GM23338 (cell line): ENCODE measurements around the gene XPA. TPM values are rescaled to one million over a fixed set of nuclear protein-coding genes. Genes with fewer than 3 reads are reported as not detected.

Experiments used
- ATAC-seq: fragments of 200-7000 bp; cut with Tn5 transposase; 3 replicates; pipeline ENCODE4 v1.9.1; 2020
- DNase-seq: peaks from one replicate; pipeline ENCODE4 v3.0.0-alpha.2; 2015; ENCODE audit warnings: low spot score
- H2AFZ ChIP-seq: fragments of 200-600 bp; sonication (generic); 2 replicates; pipeline ENCODE4 v1.8.0; 2016; ENCODE audit warnings: antibody characterized with exemption, mild to moderate bottlenecking, moderate library complexity
- H3F3A ChIP-seq: fragments of 200-600 bp; sonication (generic); replicated peaks from 2 replicates; pipeline ENCODE4 v1.8.0; 2017; ENCODE audit warnings: antibody characterized with exemption, mixed run types, low read depth
- H3K27ac ChIP-seq: fragments of 200-600 bp; sonication (generic); 2 replicates; pipeline ENCODE4 v1.6.1; 2016; ENCODE audit warnings: low read depth
- H3K27me3 ChIP-seq: fragments of 200-600 bp; sonication (generic); 2 replicates; pipeline ENCODE4 v1.8.0; 2016; ENCODE audit warnings: mild to moderate bottlenecking, mixed run types, moderate library complexity; ENCODE audit not compliant: insufficient read depth
- H3K36me3 ChIP-seq: fragments of 200-600 bp; sonication (generic); 2 replicates; pipeline ENCODE4 v1.8.0; 2016; ENCODE audit warnings: mild to moderate bottlenecking; ENCODE audit not compliant: insufficient read depth
- H3K4me1 ChIP-seq: fragments of 200-600 bp; sonication (generic); 2 replicates; pipeline ENCODE4 v1.8.0; 2016; ENCODE audit warnings: mild to moderate bottlenecking, moderate library complexity; ENCODE audit not compliant: insufficient read depth
- H3K4me2 ChIP-seq: fragments of 200-600 bp; sonication (generic); 2 replicates; pipeline ENCODE4 v1.7.1; 2017; ENCODE audit warnings: mixed run types
- H3K4me3 ChIP-seq: fragments of 200-600 bp; sonication (generic); 2 replicates; pipeline ENCODE4 v1.6.1; 2016; ENCODE audit warnings: mixed run types
- H3K79me2 ChIP-seq: fragments of 200-600 bp; sonication (generic); replicated peaks from 2 replicates; pipeline ENCODE4 v1.8.0; 2017; ENCODE audit warnings: mild to moderate bottlenecking; ENCODE audit not compliant: insufficient read depth
- H3K9me2 ChIP-seq: fragments of 200-600 bp; sonication (generic); 2 replicates; pipeline ENCODE4 v1.8.0; 2017; ENCODE audit not compliant: insufficient read depth
- H4K20me1 ChIP-seq: fragments of 200-600 bp; sonication (generic); replicated peaks from 2 replicates; pipeline ENCODE4 v1.8.0; 2017; ENCODE audit warnings: mild to moderate bottlenecking; ENCODE audit not compliant: insufficient read depth
- H3K27ac Mint-ChIP-seq: 2 replicates; pipeline ENCODE4 v1.8.0; 2020; ENCODE audit warnings: inconsistent platforms, mild to moderate bottlenecking, moderate library complexity, mixed read lengths
- H3K27me3 Mint-ChIP-seq: 3 replicates; pipeline ENCODE4 v1.8.0; 2022; ENCODE audit warnings: low read depth, mild to moderate bottlenecking, moderate library complexity, mixed read lengths, inconsistent platforms; ENCODE audit not compliant: insufficient read depth, poor library complexity
- H3K36me3 Mint-ChIP-seq: 3 replicates; pipeline ENCODE4 v1.8.0; 2021; ENCODE audit warnings: low read depth, mild to moderate bottlenecking, inconsistent platforms, moderate library complexity, mixed read lengths
- H3K4me1 Mint-ChIP-seq: 3 replicates; pipeline ENCODE4 v1.8.0; 2020; ENCODE audit warnings: mild to moderate bottlenecking, inconsistent platforms, mixed read lengths
- H3K4me3 Mint-ChIP-seq: 3 replicates; pipeline ENCODE4 v1.8.0; 2021; ENCODE audit warnings: moderate library complexity, mild to moderate bottlenecking, inconsistent platforms, mixed read lengths
- H3K9me3 Mint-ChIP-seq: 3 replicates; pipeline ENCODE4 v1.8.0; 2020; ENCODE audit warnings: moderate library complexity, mild to moderate bottlenecking, inconsistent platforms, mixed read lengths
- CREB1 ChIP-seq: fragments of 250-450 bp; sonication (Bioruptor Pico); IDR thresholded peaks from 2 replicates; pipeline ENCODE4 v1.5.0; 2020; ENCODE audit warnings: low read depth, mild to moderate bottlenecking, moderate library complexity
- EZH2 ChIP-seq: fragments of 200-600 bp; sonication (generic); IDR thresholded peaks from one replicate; pipeline ENCODE4 v1.8.0; 2017; ENCODE audit warnings: antibody characterized with exemption, mild to moderate bottlenecking, low read depth; ENCODE audit not compliant: unreplicated experiment
- EZH2phosphoT487 ChIP-seq: fragments of 200-600 bp; sonication (generic); IDR thresholded peaks from one replicate; pipeline ENCODE4 v1.8.1; 2018; ENCODE audit warnings: antibody characterized with exemption; ENCODE audit not compliant: unreplicated experiment
- JUNB ChIP-seq: IDR thresholded peaks from one replicate; pipeline ENCODE4 v1.6.1; 2016; ENCODE audit warnings: antibody characterized with exemption; ENCODE audit not compliant: unreplicated experiment
- NANOG ChIP-seq: IDR thresholded peaks from 2 replicates; pipeline ENCODE4 v1.6.1; 2016; ENCODE audit warnings: antibody characterized with exemption, borderline replicate concordance
- POLR2AphosphoS5 ChIP-seq: IDR thresholded peaks from 2 replicates; pipeline ENCODE4 v1.6.1; 2016; ENCODE audit warnings: antibody characterized with exemption, low read depth
- STAT1 ChIP-seq: IDR thresholded peaks from one replicate; pipeline ENCODE4 v1.6.1; 2016; ENCODE audit warnings: antibody characterized with exemption; ENCODE audit not compliant: unreplicated experiment
- ZNF114 ChIP-seq: fragments of 250-450 bp; sonication (Bioruptor Pico); IDR thresholded peaks from 2 replicates; pipeline ENCODE4 v1.5.0; 2020; ENCODE audit warnings: mild to moderate bottlenecking, moderate library complexity
- ZNF331 ChIP-seq: fragments of 250-450 bp; sonication (Bioruptor Pico); IDR thresholded peaks from 2 replicates; pipeline ENCODE4 v1.5.0; 2020; ENCODE audit warnings: low read depth, mild to moderate bottlenecking, moderate library complexity
- polyA plus RNA-seq: library from polyadenylated mRNA; unstranded; fragments of >200 nt; fragmentation: Nextera tagmentation; extraction: Ambion mirVana; gene quantifications from 2 replicates; pipeline ENCODE4 v1.2.1, GENCODE V29; 2016
- total RNA-seq: library from RNA; depleted of rRNA; stranded (reverse); fragments of >200 nt; shearing (Covaris generic); gene quantifications from 2 replicates; pipeline ENCODE4 v1.2.3, GENCODE V29; 2014
- TF ChIP-seq, protein P1 (sequence below): IDR thresholded peaks from 2 replicates; pipeline ENCODE4 v1.6.1; 2016; ENCODE audit warnings: antibody characterized with exemption
- TF ChIP-seq, protein P2 (sequence below): IDR thresholded peaks from one replicate; pipeline ENCODE4 v1.6.1; 2018; ENCODE audit warnings: antibody characterized with exemption; ENCODE audit not compliant: unreplicated experiment

XPA gene
- total and polyA plus RNA-seq, 2 experiments from 2014 or later = 1.9 to 9.1 TPM

DNA sequence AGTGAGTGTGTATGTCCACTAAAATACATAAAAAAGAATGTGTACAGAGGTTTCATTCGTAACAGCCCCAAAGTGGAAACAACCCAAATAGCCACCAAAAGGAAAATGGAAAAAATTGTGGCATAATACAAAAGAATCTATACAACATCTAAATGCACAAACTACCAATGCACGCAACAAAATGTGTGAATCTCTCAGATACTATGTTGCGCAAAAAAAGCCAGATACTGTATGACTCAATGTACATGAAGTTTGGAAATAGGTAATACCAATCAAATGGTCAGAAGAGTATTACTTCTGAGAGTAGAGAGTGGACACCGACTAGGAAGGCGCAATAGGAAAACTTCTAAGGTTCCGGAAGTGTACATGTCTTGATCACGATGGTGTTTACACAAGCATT lies 2.4 kb downstream of the XPA start (continued):
- no peak for TF ChIP-seq EZH2

DNA sequence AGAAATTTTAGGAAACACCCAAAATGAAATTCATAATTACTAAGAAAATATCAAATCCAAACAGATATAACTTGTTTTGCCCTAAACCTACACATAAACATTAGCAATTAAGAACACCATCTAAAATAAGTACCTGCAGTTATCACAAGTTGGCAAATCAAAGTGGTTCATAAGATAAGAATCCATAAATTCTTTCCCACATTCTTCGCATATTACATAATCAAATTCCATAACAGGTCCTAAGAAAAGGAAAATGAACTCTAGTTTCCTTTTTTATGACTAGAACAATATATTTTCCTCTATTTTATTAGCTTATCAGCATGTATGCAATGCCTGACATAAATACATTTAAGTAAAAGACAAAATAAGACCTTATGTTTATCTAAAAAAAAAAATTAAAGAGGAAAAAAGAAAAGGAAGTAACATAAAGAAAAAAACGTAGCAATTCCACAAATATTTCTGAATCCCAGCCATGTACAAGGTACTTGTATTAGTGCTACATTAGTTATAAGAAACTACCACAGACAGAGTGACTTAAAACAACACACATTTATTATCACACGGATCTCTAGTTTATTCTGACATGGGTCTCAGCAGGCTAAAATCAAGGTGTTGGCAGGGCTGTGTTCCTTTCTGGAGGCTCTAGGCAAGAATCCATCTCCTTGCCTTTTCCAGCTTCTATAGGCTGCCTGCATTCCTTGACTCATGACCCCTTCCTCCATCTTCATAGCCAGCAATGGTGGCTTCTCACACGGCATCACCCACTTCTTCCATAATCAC lies 7.5 kb downstream of the XPA start:
- H3K4me3 ChIP-seq = no peak overlapping the region
- H3K79me2 ChIP-seq = no peaks in the 10 kb centered on the region
- H3F3A ChIP-seq = no peaks in the 10 kb centered on the region
- peaks cover 5% of the 10 kb centered on the region; the same call in 1 of the 2 replicates for H3K27me3 ChIP-seq
- no peak overlapping the region for H3K27ac ChIP-seq
- no peaks in the 10 kb centered on the region; the same call in none of the 2 replicates for H4K20me1 ChIP-seq
- no peak for DNase-seq
- Mint-ChIP-seq H3K4me3 (no peak overlapping the region), H3K27ac (no peak overlapping the region), H3K4me1 (peaks cover 2% of the 10 kb centered on the region; the same call in 1 of the 3 replicates), H3K9me3 (no peaks in the 10 kb centered on the region), H3K36me3 (peaks cover 3% of the 10 kb centered on the region; the same call in 1 of the 3 replicates), H3K27me3 (peaks cover 2% of the 10 kb centered on the region)
- no peak overlapping the region for H2AFZ ChIP-seq
- no peak for ATAC-seq
- H3K4me1 ChIP-seq = no peaks in the 10 kb centered on the region
- TF ChIP-seq ZNF331 (CRISPR knock-in tag) = no peak
- no peak for TF ChIP-seq CREB1 (CRISPR knock-in tag)
- no peak for TF ChIP-seq EZH2
- no peak for TF ChIP-seq JUNB
- no peak for TF ChIP-seq STAT1
- TF ChIP-seq, protein P1, sequence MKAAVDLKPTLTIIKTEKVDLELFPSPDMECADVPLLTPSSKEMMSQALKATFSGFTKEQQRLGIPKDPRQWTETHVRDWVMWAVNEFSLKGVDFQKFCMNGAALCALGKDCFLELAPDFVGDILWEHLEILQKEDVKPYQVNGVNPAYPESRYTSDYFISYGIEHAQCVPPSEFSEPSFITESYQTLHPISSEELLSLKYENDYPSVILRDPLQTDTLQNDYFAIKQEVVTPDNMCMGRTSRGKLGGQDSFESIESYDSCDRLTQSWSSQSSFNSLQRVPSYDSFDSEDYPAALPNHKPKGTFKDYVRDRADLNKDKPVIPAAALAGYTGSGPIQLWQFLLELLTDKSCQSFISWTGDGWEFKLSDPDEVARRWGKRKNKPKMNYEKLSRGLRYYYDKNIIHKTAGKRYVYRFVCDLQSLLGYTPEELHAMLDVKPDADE = no peak
- TF ChIP-seq EZH2phosphoT487 = no peak
- TF ChIP-seq NANOG = no peak
- TF ChIP-seq ZNF114 (CRISPR knock-in tag) = no peak
- TF ChIP-seq POLR2AphosphoS5 = no peak
- TF ChIP-seq, protein P2, sequence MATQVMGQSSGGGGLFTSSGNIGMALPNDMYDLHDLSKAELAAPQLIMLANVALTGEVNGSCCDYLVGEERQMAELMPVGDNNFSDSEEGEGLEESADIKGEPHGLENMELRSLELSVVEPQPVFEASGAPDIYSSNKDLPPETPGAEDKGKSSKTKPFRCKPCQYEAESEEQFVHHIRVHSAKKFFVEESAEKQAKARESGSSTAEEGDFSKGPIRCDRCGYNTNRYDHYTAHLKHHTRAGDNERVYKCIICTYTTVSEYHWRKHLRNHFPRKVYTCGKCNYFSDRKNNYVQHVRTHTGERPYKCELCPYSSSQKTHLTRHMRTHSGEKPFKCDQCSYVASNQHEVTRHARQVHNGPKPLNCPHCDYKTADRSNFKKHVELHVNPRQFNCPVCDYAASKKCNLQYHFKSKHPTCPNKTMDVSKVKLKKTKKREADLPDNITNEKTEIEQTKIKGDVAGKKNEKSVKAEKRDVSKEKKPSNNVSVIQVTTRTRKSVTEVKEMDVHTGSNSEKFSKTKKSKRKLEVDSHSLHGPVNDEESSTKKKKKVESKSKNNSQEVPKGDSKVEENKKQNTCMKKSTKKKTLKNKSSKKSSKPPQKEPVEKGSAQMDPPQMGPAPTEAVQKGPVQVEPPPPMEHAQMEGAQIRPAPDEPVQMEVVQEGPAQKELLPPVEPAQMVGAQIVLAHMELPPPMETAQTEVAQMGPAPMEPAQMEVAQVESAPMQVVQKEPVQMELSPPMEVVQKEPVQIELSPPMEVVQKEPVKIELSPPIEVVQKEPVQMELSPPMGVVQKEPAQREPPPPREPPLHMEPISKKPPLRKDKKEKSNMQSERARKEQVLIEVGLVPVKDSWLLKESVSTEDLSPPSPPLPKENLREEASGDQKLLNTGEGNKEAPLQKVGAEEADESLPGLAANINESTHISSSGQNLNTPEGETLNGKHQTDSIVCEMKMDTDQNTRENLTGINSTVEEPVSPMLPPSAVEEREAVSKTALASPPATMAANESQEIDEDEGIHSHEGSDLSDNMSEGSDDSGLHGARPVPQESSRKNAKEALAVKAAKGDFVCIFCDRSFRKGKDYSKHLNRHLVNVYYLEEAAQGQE = no peak
- H3K9me2 ChIP-seq = no peaks in the 10 kb centered on the region
- H3K36me3 ChIP-seq = no peaks in the 10 kb centered on the region
- H3K4me2 ChIP-seq = no peak overlapping the region
